ENCODE results near the gene ALPI.

- TF ChIP-seq CTCF (IDR thresholded peaks at IDR 0.05 in 2 of 3, conservative IDR thresholded peaks at IDR 0.05 in 1 of 3; ENCODE audit: borderline replicate concordance in 1 of 3, insufficient read depth in 1 of 3, low read depth in 2 of 3, low read length in 2 of 3) (no peak), MAX (IDR thresholded peaks at IDR 0.05) (no peak), POLR2AphosphoS5 (IDR thresholded peaks at IDR 0.05; ENCODE audit: low read depth, low read length) (no peak), SRF (IDR thresholded peaks at IDR 0.05; ENCODE audit: low read depth) (no peak), FOSL1 (IDR thresholded peaks at IDR 0.05; ENCODE audit: low read depth) (no peak)
These were observed 45.6 kb upstream of the ALPI start for GRCh38 chr2:232410238-232410900.

Measured in HCT116 (cell line).